LoVo (cell line): ENCODE data around the gene EIF4G3.
A peak's percentile ranks its signal among the peaks of the same experiment; 100 is the strongest.

Source experiments
- DNase-seq: peaks from one replicate; pipeline ENCODE4 v3.0.0-alpha.2; 2016; ENCODE audit warnings: low spot score

Gene EIF4G3

DNA sequence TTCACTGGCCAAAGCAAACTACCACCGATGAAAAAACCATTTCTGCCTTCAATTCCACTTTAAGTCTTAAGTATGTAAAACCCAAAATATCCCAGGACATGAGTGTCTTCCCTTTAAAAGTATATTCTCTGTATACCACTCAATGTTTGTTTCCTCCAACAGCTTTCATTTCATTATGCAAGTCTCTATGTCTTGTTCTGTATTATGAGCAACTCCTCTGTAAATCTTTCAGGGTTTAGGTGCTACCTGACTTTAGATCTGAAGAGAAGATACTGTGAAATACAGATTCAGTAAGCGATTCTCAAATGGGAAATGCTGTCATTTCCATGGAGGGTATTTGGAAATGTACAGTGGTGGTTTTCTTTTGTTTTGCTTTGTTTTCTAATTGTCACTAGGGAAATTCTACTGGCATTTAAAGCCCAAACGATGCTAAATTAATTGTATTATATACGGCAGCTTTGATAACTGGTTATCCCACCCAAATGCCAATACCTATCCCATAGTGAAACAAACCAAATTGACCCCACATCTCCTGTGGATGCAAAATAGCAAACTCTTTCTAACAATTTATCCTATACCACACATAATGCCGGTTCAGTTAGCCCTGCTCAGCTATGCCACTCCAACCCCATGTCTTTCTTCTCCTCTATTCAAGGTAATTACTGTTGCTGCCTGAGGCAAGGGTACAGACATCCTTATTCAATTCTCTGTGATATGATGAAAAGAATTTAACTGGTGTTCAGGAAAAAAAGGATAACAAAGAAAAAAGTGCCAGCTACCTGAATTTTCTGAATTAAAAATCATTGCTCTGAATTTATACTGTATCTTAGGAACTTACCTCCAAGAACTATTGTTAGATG lies 182.8 kb downstream of the EIF4G3 start:
- DNase-seq: no peak

DNA sequence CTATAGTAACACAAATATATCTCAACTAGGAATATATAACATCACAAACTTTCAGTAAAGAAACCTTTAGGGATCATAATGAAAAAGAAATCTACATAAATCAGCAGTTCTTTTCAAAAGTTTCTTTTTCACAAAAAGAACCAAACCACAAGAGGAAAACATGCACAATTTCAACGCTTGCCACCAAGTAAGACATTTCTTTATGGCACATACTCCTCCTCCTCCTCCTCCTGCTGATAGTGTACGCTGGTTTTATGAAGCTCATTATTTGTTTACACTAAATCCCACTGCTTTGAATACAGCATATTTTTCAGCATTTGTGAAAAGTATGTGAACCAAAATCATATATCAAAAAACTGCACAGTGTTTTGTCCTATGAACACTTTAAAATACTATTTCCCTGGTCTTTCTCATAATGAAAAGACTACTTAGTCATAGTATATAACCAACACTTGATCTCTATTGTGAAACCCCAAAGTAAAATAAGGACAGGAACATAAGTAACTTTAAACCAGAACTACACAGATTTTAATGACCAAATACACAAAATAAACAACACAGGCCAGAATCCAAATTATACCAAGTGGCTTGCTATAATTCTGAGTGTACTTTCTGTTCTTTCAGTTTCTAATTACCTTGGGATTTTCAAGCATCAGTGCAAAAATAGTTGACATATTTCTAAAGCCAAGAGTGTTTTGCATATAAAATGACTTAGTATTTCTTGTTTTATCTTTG lies 184.2 kb downstream of the EIF4G3 start:
- DNase-seq: no peak

DNA sequence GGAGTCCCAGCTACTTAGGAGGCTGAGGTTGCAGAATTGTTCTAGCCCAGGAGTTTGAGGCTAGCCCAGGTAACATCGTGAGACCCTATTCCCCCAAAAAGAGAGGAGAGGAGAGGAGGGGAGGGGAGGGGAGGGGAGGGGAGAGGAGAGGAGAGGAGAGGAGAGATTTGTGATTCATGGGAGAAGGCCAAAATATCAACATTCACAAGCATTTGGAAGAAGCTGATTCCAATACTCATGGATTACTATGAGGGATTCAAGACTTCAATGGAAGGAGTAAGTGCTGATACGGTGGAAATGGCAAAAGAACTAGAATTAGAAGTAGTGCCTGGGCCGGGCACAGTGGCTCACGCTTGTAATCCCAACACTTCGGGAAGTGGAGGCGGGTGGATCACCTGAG lies 187.8 kb downstream of the EIF4G3 start:
- no peak for DNase-seq

DNA sequence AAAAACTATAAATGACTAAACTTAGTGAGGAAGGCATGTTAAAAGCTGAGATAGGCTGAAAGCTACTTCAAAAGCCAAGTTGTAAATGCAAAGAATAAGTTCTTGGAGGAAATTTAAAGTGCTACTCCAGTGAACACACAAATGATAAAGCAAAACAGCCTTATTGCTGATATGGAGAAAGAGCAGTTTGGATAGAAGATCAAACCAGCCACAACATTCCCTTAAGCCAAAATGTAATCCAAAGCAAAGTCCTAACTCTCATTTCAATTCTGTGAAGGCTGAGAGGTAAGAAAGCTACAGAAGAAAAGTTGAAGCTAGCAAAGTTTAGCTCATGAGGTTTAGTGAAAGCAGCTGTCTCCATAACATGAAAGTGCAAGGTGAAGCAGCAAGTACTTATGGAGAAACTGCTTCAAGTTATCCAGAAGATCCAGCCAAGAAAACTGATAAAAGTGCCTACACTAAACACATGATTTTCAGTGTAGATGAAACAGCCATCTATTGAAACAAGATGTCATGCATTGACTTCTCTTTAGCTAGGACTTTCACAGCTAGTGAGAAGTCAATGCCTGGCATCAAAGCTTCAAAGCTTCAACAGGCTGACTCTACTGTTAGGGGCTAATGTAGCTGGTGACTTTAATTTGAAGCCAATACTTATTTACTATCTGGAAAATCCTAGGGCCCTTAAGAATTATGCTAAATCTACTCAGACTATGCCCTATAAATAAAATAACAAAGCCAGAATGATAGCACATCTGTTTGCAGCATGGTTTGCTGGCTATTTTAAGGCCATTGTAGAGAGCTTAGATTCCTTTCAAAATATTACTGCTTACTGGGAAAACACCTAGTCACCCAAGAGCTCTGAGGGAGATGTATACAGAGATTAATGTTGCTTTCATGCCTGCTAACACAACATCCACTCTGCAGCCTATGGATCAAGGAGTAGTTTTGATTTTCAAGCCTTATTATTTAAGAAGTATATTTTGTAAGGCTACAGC lies 188.6 kb downstream of the EIF4G3 start:
- DNase-seq: no peak

DNA sequence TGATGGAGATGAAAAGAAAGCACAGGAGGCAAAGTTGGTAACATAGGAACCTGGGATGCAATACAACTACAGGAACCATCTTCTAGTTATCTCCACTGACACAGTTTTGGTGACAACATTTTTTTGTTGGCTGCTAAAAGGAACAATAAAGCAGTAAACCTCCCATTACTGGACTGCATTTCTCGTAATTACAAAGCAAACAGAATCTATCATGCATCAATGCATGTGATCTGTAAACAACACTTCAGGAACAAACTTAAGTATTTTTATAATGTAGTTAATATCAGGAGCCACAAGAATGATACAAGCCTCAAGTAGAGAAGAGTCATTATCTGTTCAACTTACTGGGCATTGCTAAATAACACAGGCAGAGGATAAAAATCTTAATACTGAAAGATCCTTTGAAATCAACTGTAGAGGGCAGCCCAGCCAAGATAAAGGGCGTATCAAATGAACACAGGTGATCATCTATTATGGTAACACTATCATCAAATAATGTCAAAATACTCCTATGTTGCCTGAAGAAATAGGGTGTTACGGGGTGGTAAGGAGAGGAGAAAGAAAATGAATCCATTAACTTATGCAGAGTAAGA lies 193.3 kb downstream of the EIF4G3 start:
- no peak for DNase-seq

DNA sequence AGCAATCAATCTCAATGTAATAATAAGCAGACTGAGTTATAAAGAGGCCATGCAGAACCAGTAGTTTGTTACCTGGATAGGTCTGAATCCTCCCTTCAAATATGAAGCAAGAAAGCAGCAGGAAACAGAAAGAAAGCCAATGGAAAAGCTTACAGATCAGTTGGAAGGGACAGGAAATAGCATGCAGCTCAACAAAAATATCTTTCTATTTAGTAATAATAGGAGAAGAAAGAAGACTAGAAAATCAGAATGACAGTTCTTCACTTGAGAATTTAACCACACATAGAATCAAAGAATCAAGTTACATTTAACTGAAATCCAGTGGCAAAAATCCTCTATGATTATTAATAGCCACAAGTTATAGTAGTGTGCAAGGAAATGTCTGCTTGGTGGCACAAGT lies 194.4 kb downstream of the EIF4G3 start:
- DNase-seq: no peak

DNA sequence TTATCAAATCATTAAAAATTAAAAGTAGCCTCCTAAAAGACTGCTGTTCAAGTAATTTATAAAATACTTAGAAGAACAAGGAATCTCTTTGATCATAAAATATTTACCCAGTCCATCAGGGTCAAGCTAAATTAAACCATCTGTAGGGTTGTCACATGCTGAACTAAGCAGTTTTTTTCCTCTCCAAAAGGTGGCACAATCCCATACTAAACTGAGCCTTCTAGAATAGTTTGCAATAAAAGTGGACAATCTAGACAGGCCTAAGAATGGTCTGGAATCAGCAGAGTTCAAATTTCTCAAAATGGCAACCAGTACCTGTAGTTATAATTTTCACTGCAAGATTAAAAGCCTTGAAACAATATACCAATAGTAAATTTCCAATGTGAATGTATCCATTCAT lies 194.8 kb downstream of the EIF4G3 start:
- DNase-seq: no peak

DNA sequence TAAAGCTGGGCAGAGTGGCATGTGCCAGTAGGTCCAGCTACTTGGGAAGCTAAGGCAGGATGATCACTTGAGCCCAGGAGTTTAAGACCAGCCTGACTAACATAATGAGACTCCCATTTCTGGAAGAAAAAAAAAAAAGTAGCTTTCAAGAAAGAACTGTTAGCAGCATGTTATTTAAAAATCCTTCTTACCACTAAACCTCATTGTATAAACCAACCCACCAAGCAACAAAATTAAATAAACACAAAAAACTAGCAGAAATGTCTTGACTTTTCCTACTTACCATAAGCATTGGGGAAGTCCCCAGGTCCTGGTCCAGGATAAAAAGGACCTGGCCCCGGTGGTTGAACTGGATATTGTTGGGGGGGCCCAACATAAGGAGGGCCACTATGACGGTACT lies 196.6 kb downstream of the EIF4G3 start:
- no peak for DNase-seq

DNA sequence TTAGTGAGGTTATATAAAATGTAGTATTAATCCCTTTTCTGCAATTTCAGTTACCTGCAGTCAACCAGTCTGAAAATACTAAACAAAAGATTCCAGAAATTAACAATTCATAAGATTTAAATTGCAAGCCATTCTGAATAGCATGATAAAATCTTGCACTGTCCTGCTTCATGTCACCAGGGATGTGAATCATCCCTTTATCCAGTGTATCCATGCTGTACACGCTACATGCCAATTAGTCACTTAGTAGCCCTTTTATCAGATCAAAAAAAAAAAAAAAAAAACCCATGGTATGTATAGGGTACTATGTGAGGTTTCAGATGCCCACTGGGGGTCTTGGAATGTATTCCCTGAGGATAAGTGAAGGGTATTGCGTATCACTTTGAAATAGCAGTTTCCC lies 198.3 kb downstream of the EIF4G3 start:
- DNase-seq: no peak

DNA sequence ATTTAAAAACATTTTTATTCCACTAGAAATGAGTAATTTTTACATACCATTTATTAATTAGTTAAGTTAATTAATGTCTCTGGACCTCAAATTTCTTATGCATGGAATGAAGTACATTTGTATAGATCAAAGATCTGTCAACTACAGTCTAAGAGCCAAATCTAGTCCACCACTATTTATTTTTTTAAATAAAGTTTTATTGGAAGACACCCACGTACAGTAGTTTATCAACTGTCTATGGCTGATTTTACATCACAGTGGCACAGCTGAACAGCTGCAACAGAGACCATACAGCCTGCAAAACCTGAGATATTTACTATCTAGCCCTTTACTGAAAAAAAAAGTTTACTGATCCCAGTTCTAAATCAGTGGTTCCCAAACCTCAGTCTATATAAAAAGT lies 201.0 kb downstream of the EIF4G3 start:
- no peak for DNase-seq

DNA sequence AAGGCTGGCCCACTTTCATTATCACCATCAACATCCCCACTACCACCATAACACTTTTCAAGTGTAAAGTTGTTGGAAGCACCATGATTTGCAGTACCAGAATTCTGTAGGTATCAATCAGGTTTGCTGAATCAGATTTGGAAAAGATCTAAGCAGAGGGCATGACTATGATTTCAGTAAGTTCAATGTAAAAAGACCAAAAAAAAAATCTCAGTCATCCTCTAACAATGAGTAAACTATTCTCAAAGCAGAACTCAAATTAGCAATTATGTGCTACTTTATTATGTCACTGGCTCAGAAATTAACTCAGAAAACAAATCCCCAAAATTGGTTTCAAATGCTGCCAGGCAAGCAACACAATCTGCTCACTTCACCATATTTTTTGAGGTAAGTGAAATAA lies 201.7 kb downstream of the EIF4G3 start:
- no peak for DNase-seq

DNA sequence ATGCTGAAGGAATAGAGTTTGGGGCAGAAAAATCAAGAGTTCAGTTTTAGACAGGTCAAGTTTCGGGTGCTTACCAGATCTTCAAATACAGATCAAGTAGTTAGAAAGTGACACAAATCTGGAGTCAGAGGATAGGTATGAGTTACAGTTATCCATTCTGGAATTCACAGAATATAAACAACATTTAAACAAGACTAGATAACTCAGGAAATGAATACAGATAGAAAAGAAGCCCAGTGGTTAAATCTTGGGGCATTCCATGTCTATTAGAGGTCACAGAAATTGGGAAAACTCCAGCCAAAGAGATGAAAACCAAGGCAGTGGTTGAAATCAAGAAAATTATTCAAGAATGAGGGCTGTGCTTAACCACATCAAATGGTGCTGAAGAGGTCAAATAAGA lies 202.6 kb downstream of the EIF4G3 start:
- DNase-seq: no peak

DNA sequence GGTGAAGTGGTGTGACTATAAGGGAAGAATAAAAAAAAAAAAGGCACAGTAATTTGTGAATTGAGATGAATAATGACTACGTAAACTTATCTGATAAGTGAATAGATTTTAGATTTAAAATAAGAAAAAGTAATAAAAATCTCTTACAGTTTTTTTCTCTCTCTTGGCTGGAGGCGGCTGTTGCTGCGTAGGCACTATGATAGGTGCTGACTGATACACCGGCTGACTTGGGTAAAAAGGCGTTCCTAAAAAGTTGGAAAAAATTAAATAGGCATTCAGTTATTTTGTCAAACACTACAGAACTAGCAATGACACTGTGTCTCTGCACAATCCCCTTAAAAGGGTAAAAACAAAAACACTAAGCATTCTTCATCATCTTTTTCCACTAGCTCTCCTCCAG lies 203.8 kb downstream of the EIF4G3 start:
- no peak for DNase-seq

DNA sequence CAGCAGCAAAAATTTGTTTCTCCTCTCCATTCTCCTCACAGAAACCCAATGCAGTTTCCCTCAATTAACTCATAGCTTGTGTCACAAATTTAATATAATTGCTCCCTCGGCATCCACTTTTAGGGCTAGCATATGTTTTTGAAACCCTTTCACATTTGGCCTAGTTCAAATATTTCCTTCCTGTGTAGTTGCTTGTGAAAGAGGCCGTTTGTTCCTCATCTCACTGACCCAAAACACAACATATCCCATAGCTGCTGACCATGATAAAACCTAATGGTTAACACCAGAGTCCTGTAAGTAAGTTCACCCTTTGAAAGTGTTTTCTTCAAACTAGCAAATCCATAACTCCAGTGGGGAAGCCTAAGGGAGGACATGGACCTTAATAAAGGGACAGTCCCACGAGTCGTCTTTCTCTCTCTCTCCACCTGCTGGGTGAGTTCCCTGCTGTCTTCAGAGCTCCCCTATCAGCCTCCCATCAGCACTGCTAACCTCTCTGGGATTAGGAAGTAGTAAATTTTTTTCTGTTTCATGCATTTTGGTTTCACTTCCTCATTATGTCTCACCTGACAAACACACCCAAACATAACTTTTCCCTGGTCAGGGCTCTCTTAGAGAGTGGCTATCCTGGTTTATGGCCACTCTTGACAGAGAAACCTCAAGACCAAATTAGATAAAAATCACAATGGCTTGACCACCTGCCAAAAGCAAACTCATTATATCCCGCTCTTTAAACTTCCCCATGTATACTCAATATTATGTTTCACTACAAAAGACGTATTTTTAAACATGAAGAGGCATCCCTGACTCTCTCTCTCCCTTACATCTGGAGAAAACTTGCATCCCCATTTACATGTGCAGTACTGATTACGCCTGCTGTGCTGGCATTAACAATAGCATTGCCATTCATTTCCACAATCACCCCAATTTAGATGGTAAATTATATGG lies 211.9 kb downstream of the EIF4G3 start:
- peak; percentile 20 for DNase-seq

DNA sequence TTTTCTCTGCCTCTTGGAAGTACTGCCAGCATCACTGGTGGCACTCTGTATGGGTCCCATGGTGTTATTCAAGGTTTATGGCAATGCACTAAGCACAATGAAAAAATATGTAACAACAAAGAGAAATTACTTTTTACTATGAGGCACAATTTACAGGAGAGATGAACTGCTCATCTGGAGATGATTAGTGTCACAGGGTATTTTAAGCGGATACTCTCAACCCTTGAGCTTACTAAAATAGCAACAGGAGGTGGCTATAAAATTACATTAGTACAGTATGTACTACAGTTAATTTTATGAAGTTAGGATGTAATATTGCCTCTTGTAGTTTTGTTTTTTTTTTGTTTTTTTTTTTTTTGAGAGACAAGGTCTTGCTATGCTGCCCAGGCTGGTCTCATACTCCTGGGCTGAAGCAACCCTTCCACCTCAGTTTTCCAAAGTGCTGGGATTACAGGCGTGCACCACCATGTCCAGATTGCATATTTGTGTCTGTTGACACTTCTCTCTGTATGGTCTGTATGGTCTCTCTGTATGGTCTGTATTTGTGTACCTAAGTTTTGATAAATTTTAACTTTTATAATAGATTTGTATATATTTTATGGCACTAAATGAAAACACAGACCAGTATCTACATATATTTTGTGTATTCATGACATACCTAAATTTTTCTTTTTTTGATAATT lies 214.0 kb downstream of the EIF4G3 start:
- no peak for DNase-seq

DNA sequence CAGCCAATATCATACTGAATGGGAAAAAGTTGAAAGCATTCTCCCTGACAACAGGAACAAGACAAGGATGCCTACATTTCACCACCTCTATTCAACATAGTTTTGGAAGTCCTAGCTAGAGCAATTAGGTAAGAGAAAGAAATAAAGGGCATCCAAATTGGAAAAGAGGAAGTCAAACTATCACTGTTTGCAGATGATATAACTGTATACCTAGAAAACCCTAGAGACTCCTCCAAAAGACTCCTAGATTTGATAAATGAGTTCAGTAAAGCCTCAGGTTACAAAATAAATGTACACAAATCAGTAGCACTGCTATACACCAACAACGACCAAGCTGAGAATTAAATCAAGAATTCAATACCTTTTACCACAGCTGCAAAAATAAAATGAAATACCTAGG lies 218.3 kb downstream of the EIF4G3 start:
- DNase-seq: no peak

DNA sequence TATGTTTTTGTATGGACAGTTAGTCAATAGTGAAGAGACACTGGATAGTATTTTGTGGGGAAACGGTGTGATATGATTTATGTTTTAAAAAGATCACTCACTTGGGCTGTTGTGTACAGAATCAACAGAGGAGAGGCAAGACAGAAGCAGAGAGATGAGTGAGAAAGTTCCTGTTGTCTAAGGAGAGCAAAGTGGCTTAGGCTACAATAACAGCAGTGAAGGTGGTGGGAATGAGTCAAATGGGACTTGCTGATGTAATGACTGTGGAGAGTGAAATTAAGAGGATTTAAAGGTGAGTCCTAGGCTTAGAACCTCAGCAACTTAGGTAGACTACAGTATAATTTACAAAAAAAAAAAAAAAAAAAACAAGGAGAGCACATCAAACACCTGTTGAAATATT lies 220.4 kb downstream of the EIF4G3 start:
- no peak for DNase-seq

DNA sequence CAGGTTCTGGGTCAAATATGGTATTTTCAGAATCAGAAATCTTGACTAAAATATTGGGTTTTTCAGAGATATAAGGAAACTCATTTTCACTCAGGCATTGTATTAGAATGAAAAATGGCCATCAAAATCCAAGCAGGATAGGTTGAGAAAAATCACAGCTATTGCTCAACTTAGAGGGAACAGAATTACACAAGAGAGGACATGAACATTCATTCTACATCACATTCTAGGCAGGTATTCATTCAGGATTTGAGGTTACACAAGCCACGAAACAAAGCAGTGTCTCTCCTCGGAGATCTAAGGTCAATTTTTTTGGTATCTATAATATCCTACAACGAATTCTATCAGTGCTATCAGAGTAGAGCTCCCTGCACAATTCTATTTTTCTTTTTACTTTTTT lies 226.0 kb downstream of the EIF4G3 start:
- DNase-seq: no peak

DNA sequence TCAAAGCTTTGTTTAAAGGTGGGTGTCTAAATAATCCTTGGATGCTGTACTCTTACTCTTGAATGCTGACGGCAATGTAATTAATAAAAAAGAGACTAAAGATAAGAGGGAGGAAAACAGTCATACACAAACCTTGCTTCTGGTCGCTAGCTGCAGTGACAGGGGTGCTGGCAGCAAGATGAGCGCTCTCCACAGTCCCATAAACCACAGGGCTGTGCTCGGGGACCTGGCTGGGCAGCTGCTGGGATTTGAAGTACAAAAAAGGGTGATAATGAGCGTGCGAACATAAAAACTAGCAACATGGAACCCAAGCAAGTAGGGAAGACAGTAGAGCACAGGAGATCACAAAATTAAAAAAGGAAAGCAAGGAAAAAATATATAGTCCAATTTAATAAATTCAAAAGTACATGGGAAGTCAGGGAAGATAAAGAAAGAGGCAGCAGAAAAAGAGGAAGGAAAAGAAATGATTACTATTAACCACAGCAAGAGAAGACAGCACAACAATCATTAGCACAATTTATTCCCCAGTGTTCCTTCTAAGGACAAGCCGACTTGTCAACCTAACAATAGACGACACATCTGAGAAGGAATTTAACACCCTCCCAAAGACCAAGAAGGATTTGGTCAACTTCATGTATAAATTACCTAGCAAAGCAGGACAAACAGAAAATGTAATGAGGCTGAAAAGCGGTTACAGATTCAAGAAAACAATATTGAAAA lies 226.7 kb downstream of the EIF4G3 start:
- no peak for DNase-seq

DNA sequence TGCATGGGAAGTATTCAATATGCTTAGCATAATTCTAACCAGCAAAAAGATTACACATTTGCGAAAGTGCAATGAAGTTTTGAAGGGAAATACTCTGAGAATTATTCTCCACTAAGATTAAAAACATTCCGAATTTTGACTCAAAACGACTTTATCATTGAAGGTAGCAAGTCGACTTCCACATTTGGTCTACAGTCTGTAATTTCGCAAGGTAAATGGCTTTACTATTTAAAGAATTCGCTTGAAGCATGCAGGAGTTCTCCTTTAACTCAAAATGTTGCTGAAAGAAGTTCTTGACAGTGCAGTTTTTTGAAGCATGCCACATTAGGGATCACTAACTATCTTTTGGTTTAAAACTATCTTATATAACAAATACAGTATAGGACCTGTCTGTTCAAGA lies 228.6 kb downstream of the EIF4G3 start:
- DNase-seq: no peak
